Testis (tissue), 2 donors: ENCODE data around the gene SRD5A1.

Experiments
- POLR2A ChIP-seq: fragments of 450-650 bp; IDR thresholded peaks from one replicate; pipeline ENCODE4 v1.6.1; 2017; ENCODE audit warnings: antibody characterized with exemption, mild to moderate bottlenecking, moderate library complexity
- TF ChIP-seq, protein P1 (sequence below), 3 experiments: fragments of 450-650 bp in 2 of 3; fragments of 200-600 bp in 1 of 3; sonication (generic) in 1 of 3; IDR thresholded peaks; one replicate each; pipeline ENCODE4 v1.5.1; 2016 to 2019; ENCODE audit warnings: antibody characterized with exemption in 3 of 3, mild to moderate bottlenecking in 2 of 3, moderate library complexity in 1 of 3

DNA sequence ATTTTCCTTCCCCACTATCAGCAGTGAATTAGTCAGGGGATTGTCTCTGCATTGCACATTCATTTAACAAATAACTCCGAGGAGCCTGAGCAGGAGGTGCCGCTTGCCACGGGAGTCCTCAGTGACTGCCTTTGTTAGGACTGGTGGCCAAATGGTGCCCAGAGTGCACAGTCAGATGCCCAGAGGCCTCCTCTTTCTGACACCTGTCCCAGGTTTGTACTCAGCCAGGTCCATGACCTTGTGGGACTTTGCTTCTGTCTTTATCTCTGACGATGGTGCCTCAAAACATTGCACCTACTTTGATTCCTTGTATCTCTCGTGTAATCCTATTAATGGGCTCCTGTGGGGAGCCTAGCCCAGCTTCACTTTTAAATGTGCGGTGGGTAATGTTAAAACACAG, 4.3 kb downstream of the SRD5A1 start:
- TF ChIP-seq, protein P1, sequence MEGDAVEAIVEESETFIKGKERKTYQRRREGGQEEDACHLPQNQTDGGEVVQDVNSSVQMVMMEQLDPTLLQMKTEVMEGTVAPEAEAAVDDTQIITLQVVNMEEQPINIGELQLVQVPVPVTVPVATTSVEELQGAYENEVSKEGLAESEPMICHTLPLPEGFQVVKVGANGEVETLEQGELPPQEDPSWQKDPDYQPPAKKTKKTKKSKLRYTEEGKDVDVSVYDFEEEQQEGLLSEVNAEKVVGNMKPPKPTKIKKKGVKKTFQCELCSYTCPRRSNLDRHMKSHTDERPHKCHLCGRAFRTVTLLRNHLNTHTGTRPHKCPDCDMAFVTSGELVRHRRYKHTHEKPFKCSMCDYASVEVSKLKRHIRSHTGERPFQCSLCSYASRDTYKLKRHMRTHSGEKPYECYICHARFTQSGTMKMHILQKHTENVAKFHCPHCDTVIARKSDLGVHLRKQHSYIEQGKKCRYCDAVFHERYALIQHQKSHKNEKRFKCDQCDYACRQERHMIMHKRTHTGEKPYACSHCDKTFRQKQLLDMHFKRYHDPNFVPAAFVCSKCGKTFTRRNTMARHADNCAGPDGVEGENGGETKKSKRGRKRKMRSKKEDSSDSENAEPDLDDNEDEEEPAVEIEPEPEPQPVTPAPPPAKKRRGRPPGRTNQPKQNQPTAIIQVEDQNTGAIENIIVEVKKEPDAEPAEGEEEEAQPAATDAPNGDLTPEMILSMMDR (IDR thresholded peaks at IDR 0.05) = no peak
- TF ChIP-seq POLR2A = no peak
